Dendritic cell treated with granulocyte-macrophage colony-stimulating factor and Interleukin-4, amounts not matched to agents 40 ng/mL and 50 ng/mL, for 4 days (primary cell): ENCODE measurements around the gene LAMTOR3.

ENCODE experiments used
- H3K27ac Mint-ChIP-seq: one replicate; pipeline ENCODE4 v1.8.0; 2022; ENCODE audit warnings: mild to moderate bottlenecking, mixed read lengths
- H3K27me3 Mint-ChIP-seq: one replicate; pipeline ENCODE4 v1.8.0; 2022; ENCODE audit warnings: mild to moderate bottlenecking, mixed read lengths
- H3K36me3 Mint-ChIP-seq: one replicate; pipeline ENCODE4 v1.8.0; 2022; ENCODE audit warnings: low read depth, mixed read lengths
- H3K4me1 Mint-ChIP-seq: one replicate; pipeline ENCODE4 v1.8.0; 2022; ENCODE audit warnings: low read depth, mixed read lengths
- H3K4me3 Mint-ChIP-seq: one replicate; pipeline ENCODE4 v1.8.0; 2022; ENCODE audit warnings: mild to moderate bottlenecking, moderate library complexity, mixed read lengths
- H3K9me3 Mint-ChIP-seq: one replicate; pipeline ENCODE4 v1.8.0; 2022; ENCODE audit warnings: mixed read lengths
- intact Hi-C: fragments of 100-400 bp; cut with micrococcal nuclease; formaldehyde crosslinking; loops from one replicate; pipeline ENCODE4 v1.15.0; 2022

The LAMTOR3 gene

GRCh38 chr4:99894161-99894997 lies at the start of gene LAMTOR3:
Gene LAMTOR3 (minus strand): TSS chr4:99894427. CDS start chr4:99893963, 464 bp downstream.
- peaks cover 31% of the 10 kb centered on the region for H3K4me1 Mint-ChIP-seq
- intact Hi-C loops: loop anchor here (1.0 to 5.0 kb wide), 4 partner anchors 37 to 807 kb away; partner anchors contain the start of genes ADH5 and H2AZ1
- no peaks in the 10 kb centered on the region for H3K27me3 Mint-ChIP-seq
- peaks cover 24% of the 10 kb centered on the region for H3K36me3 Mint-ChIP-seq
- H3K27ac Mint-ChIP-seq: peak within 1 kb of the TSS; percentile 96
- H3K4me3 Mint-ChIP-seq: peak within 1 kb of the TSS; percentile 97
- no peaks in the 10 kb centered on the region for H3K9me3 Mint-ChIP-seq

- H3K9me3 Mint-ChIP-seq: peaks cover 23% of the 10 kb centered on the region
- no peak overlapping the region for H3K27ac Mint-ChIP-seq
- H3K27me3 Mint-ChIP-seq: no peaks in the 10 kb centered on the region
- no peak overlapping the region for H3K4me3 Mint-ChIP-seq
- intact Hi-C loops: no loop called here
- peaks cover 10% of the 10 kb centered on the region for H3K4me1 Mint-ChIP-seq
- peaks cover 54% of the 10 kb centered on the region for H3K36me3 Mint-ChIP-seq
These were observed 44.1 kb upstream of the LAMTOR3 start for GRCh38 chr4:99938243-99938753.

- intact Hi-C loops: no loop called here
- H3K4me3 Mint-ChIP-seq: no peak overlapping the region
- peaks cover 11% of the 10 kb centered on the region for H3K4me1 Mint-ChIP-seq
- peaks cover 23% of the 10 kb centered on the region for H3K9me3 Mint-ChIP-seq
- H3K36me3 Mint-ChIP-seq: peaks cover 57% of the 10 kb centered on the region
- H3K27me3 Mint-ChIP-seq: no peaks in the 10 kb centered on the region
- no peak overlapping the region for H3K27ac Mint-ChIP-seq
These were observed 40.7 kb upstream of the LAMTOR3 start for GRCh38 chr4:99934891-99935290.

- intact Hi-C loops: no loop called here
- no peaks in the 10 kb centered on the region for H3K27me3 Mint-ChIP-seq
- peaks cover 11% of the 10 kb centered on the region for H3K4me1 Mint-ChIP-seq
- no peak overlapping the region for H3K27ac Mint-ChIP-seq
- H3K4me3 Mint-ChIP-seq: no peak overlapping the region
- H3K9me3 Mint-ChIP-seq: no peaks in the 10 kb centered on the region
- peaks cover 36% of the 10 kb centered on the region for H3K36me3 Mint-ChIP-seq
These were observed 33.3 kb upstream of the LAMTOR3 start for GRCh38 chr4:99927566-99927965.

GRCh38 chr4:99921174-99921573 lies 26.9 kb upstream of the LAMTOR3 start:
- H3K4me3 Mint-ChIP-seq: no peak overlapping the region
- intact Hi-C loops: no loop called here

GRCh38 chr4:99918656-99919055 lies 24.4 kb upstream of the LAMTOR3 start:
- Mint-ChIP-seq H3K27ac (no peak overlapping the region), H3K4me3 (no peak overlapping the region), H3K36me3 (peaks cover 71% of the 10 kb centered on the region), H3K4me1 (no peaks in the 10 kb centered on the region), H3K9me3 (peaks cover 8% of the 10 kb centered on the region), H3K27me3 (no peaks in the 10 kb centered on the region)
- intact Hi-C loops: no loop called here

More at GRCh38 chr4:99921174-99921573, 26.9 kb upstream of the LAMTOR3 start:
- no peak overlapping the region for H3K27ac Mint-ChIP-seq
- peaks cover 8% of the 10 kb centered on the region for H3K9me3 Mint-ChIP-seq
- peaks cover 52% of the 10 kb centered on the region for H3K36me3 Mint-ChIP-seq
- peaks cover 4% of the 10 kb centered on the region for H3K4me1 Mint-ChIP-seq
- H3K27me3 Mint-ChIP-seq: no peaks in the 10 kb centered on the region

GRCh38 chr4:99917575-99917974 lies 23.3 kb upstream of the LAMTOR3 start:
- no peaks in the 10 kb centered on the region for H3K27me3 Mint-ChIP-seq
- no peaks in the 10 kb centered on the region for H3K4me1 Mint-ChIP-seq
- H3K36me3 Mint-ChIP-seq: peaks cover 79% of the 10 kb centered on the region
- H3K9me3 Mint-ChIP-seq: peaks cover 8% of the 10 kb centered on the region
- no peak overlapping the region for H3K4me3 Mint-ChIP-seq
- intact Hi-C loops: no loop called here
- no peak overlapping the region for H3K27ac Mint-ChIP-seq

- Mint-ChIP-seq H3K27ac (no peak overlapping the region), H3K27me3 (no peaks in the 10 kb centered on the region), H3K36me3 (peaks cover 79% of the 10 kb centered on the region), H3K9me3 (peaks cover 8% of the 10 kb centered on the region), H3K4me3 (no peak overlapping the region), H3K4me1 (no peaks in the 10 kb centered on the region)
- intact Hi-C loops: no loop called here
These were observed 21.2 kb upstream of the LAMTOR3 start for GRCh38 chr4:99915449-99915848.

- Mint-ChIP-seq H3K27me3 (no peaks in the 10 kb centered on the region), H3K27ac (peak overlapping the region; percentile 96), H3K36me3 (peaks cover 21% of the 10 kb centered on the region), H3K4me1 (peaks cover 28% of the 10 kb centered on the region), H3K9me3 (no peaks in the 10 kb centered on the region), H3K4me3 (no peak overlapping the region)
- intact Hi-C loops: loop anchor here (1.0 to 5.0 kb wide), 4 partner anchors 38 to 808 kb away; partner anchors contain the start of genes ADH5 and H2AZ1
These were observed 771 bp upstream of the LAMTOR3 start for GRCh38 chr4:99894998-99895397.

GRCh38 chr4:99893839-99894160 lies 427 bp downstream of the LAMTOR3 start:
- peaks cover 33% of the 10 kb centered on the region for H3K4me1 Mint-ChIP-seq
- intact Hi-C loops: loop anchor here (1.0 to 5.0 kb wide), 4 partner anchors 36 to 806 kb away; partner anchors contain the start of genes ADH5 and H2AZ1
- no peaks in the 10 kb centered on the region for H3K9me3 Mint-ChIP-seq
- peaks cover 27% of the 10 kb centered on the region for H3K36me3 Mint-ChIP-seq
- H3K27ac Mint-ChIP-seq: peak overlapping the region; percentile 96
- H3K27me3 Mint-ChIP-seq: no peaks in the 10 kb centered on the region
- peak overlapping the region; percentile 97 for H3K4me3 Mint-ChIP-seq

GRCh38 chr4:99893029-99893428 lies 1.2 kb downstream of the LAMTOR3 start:
- Mint-ChIP-seq H3K36me3 (peaks cover 27% of the 10 kb centered on the region), H3K4me1 (peaks cover 33% of the 10 kb centered on the region), H3K27me3 (no peaks in the 10 kb centered on the region), H3K27ac (peak overlapping the region; percentile 96), H3K9me3 (no peaks in the 10 kb centered on the region), H3K4me3 (peak overlapping the region; percentile 97)
- intact Hi-C loops: loop anchor here (5.0 kb wide), 2 partner anchors 36 to 806 kb away; partner anchors contain the start of gene ADH5

GRCh38 chr4:99891351-99891750 lies 2.9 kb downstream of the LAMTOR3 start:
- no peaks in the 10 kb centered on the region for H3K9me3 Mint-ChIP-seq
- H3K36me3 Mint-ChIP-seq: peaks cover 35% of the 10 kb centered on the region
- peaks cover 33% of the 10 kb centered on the region for H3K4me1 Mint-ChIP-seq
- H3K27ac Mint-ChIP-seq: no peak overlapping the region
- H3K27me3 Mint-ChIP-seq: no peaks in the 10 kb centered on the region
- H3K4me3 Mint-ChIP-seq: no peak overlapping the region
- intact Hi-C loops: loop anchor here (5.0 kb wide), 2 partner anchors 34 to 804 kb away; partner anchors contain the start of gene ADH5

- H3K9me3 Mint-ChIP-seq: no peaks in the 10 kb centered on the region
- intact Hi-C loops: no loop called here
- H3K27ac Mint-ChIP-seq: no peak overlapping the region
- H3K4me1 Mint-ChIP-seq: peaks cover 15% of the 10 kb centered on the region
- no peaks in the 10 kb centered on the region for H3K27me3 Mint-ChIP-seq
- H3K4me3 Mint-ChIP-seq: no peak overlapping the region
- H3K36me3 Mint-ChIP-seq: peaks cover 43% of the 10 kb centered on the region
These were observed 6.4 kb downstream of the LAMTOR3 start for GRCh38 chr4:99887837-99888236.

- Mint-ChIP-seq H3K4me3 (no peak overlapping the region), H3K4me1 (peaks cover 8% of the 10 kb centered on the region), H3K27ac (no peak overlapping the region), H3K9me3 (no peaks in the 10 kb centered on the region), H3K27me3 (no peaks in the 10 kb centered on the region), H3K36me3 (peaks cover 41% of the 10 kb centered on the region)
- intact Hi-C loops: no loop called here
These were observed 8.1 kb downstream of the LAMTOR3 start for GRCh38 chr4:99886146-99886545.
